ENCODE results near the gene ANKRD33B.

- no peak for TF ChIP-seq POLR2A (IDR thresholded peaks at IDR 0.05)
- TF ChIP-seq CTCF (IDR thresholded peaks at IDR 0.05) = no peak
- TF ChIP-seq POLR2AphosphoS5 (IDR thresholded peaks at IDR 0.05) = no peak
Observed at GRCh38 chr5:10624679-10625078, 60.8 kb downstream of the ANKRD33B start.

Measured in breast epithelium (tissue), 3 donors.